HCT116 (cell line): ENCODE measurements around the gene IGFBPL1. TPM values are rescaled to one million over a fixed set of nuclear protein-coding genes. Genes with fewer than 3 reads are reported as not detected.

ENCODE experiments used
- ATAC-seq: fragments of 200-7000 bp; cut with Tn5 transposase; 2 replicates; pipeline ENCODE4 v1.9.1; 2020; ENCODE audit warnings: mild to moderate bottlenecking, moderate library complexity
- BruUV-seq: library from RNA; stranded (reverse); fragments of 400-500 nt; replicated peaks from 2 replicates; lab custom pipeline; 2021; lab: Mats Ljungman, UMichigan
- CTCF ChIA-PET: fragments of 300-600 bp; sonication (Branson Sonifier 250); formaldehyde crosslinking; loops from one replicate; lab custom pipeline; 2021; ENCODE audit warnings: antibody characterized with exemption; lab: Charles Lee
- POLR2A ChIA-PET: fragments of 300-600, 350-600 bp; sonication (Branson Sonifier 250); formaldehyde crosslinking; loops from one replicate; lab custom pipeline; 2021; ENCODE audit warnings: antibody characterized with exemption; lab: Charles Lee
- RAD21 ChIA-PET, 2 experiments: fragments of 300-600 bp; sonication (Branson Sonifier 250); formaldehyde crosslinking; loops; one replicate each; lab custom pipeline; 2023; ENCODE audit warnings: low total read pairs in 2 of 2; ENCODE audit not compliant: uncharacterized antibody in 2 of 2, unreplicated experiment in 2 of 2, low non-redundant PET in 1 of 2; lab: Charles Lee
- DNase-seq: peaks from one replicate; pipeline ENCODE4 v3.0.0-alpha.2; 2010; ENCODE audit warnings: low read depth, low spot score
- H2AFZ ChIP-seq: fragments of 200-600 bp; shearing (Covaris generic), sonication (generic); 2 replicates; pipeline ENCODE4 v1.6.1; 2017; ENCODE audit warnings: low read depth, mixed run types, mixed read lengths, antibody characterized with exemption, low read length; ENCODE audit not compliant: poor library complexity, severe bottlenecking
- H3K27ac ChIP-seq: 2 replicates; pipeline ENCODE4 v1.5.1; 2012; ENCODE audit warnings: low read depth, low read length
- H3K27me3 ChIP-seq: fragments of 200-600 bp; sonication (generic); 2 replicates; pipeline ENCODE4 v1.6.1; 2016; ENCODE audit warnings: mixed run types, low read length, mixed read lengths; ENCODE audit not compliant: insufficient read depth
- H3K36me3 ChIP-seq, 2 experiments: fragments of 200-500 bp in 1 of 2; fragments of 200-600 bp in 1 of 2; sonication (Bioruptor generic) in 1 of 2; sonication (generic) in 1 of 2; 2 replicates each; pipeline versions ENCODE4 v1.5.1 to v1.6.1; 2014 to 2016; ENCODE audit warnings: low read length in 2 of 2, inconsistent platforms in 1 of 2, mixed read lengths in 1 of 2, mixed run types in 1 of 2; ENCODE audit not compliant: insufficient read depth in 2 of 2, control insufficient read depth in 1 of 2
- H3K4me1 ChIP-seq, 2 experiments: fragments of 200-600 bp in 1 of 2; sonication (generic) in 1 of 2; 2 replicates each; pipeline versions ENCODE4 v1.5.1 to v1.6.1; 2012 to 2017; ENCODE audit warnings: low read length in 2 of 2, inconsistent platforms in 1 of 2, mild to moderate bottlenecking in 1 of 2, mixed read lengths in 1 of 2, mixed run types in 1 of 2, moderate library complexity in 1 of 2; ENCODE audit not compliant: insufficient read depth in 2 of 2, control insufficient read depth in 1 of 2
- H3K4me2 ChIP-seq: fragments of 200-600 bp; sonication (generic); 2 replicates; pipeline ENCODE4 v1.6.1; 2017; ENCODE audit warnings: mixed run types, low read length, mixed read lengths
- H3K4me3 ChIP-seq, 2 experiments: fragments of 200-600 bp in 1 of 2; sonication (generic) in 1 of 2; replicated peaks in 1 of 2; 2 replicates each; pipeline ENCODE4 v1.5.1; 2011 to 2016; ENCODE audit warnings: low read length in 2 of 2, control low read depth in 1 of 2, low read depth in 1 of 2, mild to moderate bottlenecking in 1 of 2, mixed read lengths in 1 of 2, mixed run types in 1 of 2
- H3K79me2 ChIP-seq: fragments of 200-600 bp; sonication (generic); 2 replicates; pipeline ENCODE4 v1.6.1; 2017; ENCODE audit warnings: mild to moderate bottlenecking, mixed run types, low read length, moderate library complexity, mixed read lengths; ENCODE audit not compliant: insufficient read depth
- H3K9ac ChIP-seq: fragments of 200-600 bp; sonication (generic); 2 replicates; pipeline ENCODE4 v1.6.1; 2016; ENCODE audit warnings: low read length, mixed read lengths
- H3K9me2 ChIP-seq: fragments of 200-600 bp; sonication (generic), shearing (Covaris generic); 2 replicates; pipeline ENCODE4 v1.6.1; 2017; ENCODE audit warnings: mixed run types, mild to moderate bottlenecking, moderate library complexity; ENCODE audit not compliant: insufficient read depth
- H3K9me3 ChIP-seq, 2 experiments: fragments of 200-500 bp in 1 of 2; fragments of 200-600 bp in 1 of 2; sonication (Bioruptor generic) in 1 of 2; sonication (generic) in 1 of 2; 2 replicates each; pipeline ENCODE4 v1.6.1; 2014 to 2017; ENCODE audit warnings: low read length in 2 of 2, mixed read lengths in 2 of 2, inconsistent platforms in 1 of 2, low read depth in 1 of 2, mild to moderate bottlenecking in 1 of 2, mixed run types in 1 of 2, moderate library complexity in 1 of 2; ENCODE audit not compliant: control insufficient read depth in 1 of 2, insufficient read depth in 1 of 2
- H4K20me1 ChIP-seq: fragments of 200-600 bp; sonication (generic), shearing (Covaris generic); 2 replicates; pipeline ENCODE4 v1.6.1; 2017; ENCODE audit warnings: mixed run types, mild to moderate bottlenecking, moderate library complexity; ENCODE audit not compliant: insufficient read depth
- ATF3 ChIP-seq: IDR thresholded peaks from 2 replicates; pipeline ENCODE4 v1.6.1; 2012
- CBX3 ChIP-seq: IDR thresholded peaks from 2 replicates; pipeline ENCODE4 v1.6.1; 2012; ENCODE audit warnings: low read depth
- CEBPB ChIP-seq: IDR thresholded peaks from 2 replicates; pipeline ENCODE4 v1.6.1; 2012; ENCODE audit warnings: low read depth
- CTCF ChIP-seq, 3 experiments: fragments of 200-600 bp in 1 of 3; sonication (generic) in 1 of 3; IDR thresholded peaks in 2 of 3; conservative IDR thresholded peaks in 1 of 3; 2 replicates each; pipeline ENCODE4 v1.5.1; 2012 to 2017; ENCODE audit warnings: low read depth in 2 of 3, low read length in 2 of 3, antibody characterized with exemption in 1 of 3, borderline replicate concordance in 1 of 3, control low read depth in 1 of 3, mild to moderate bottlenecking in 1 of 3, mixed read lengths in 1 of 3, mixed run types in 1 of 3, moderate library complexity in 1 of 3; ENCODE audit not compliant: insufficient read depth in 1 of 3
- ELF1 ChIP-seq: IDR thresholded peaks from 2 replicates; pipeline ENCODE4 v1.6.1; 2012; ENCODE audit warnings: low read depth, borderline replicate concordance
- JUND ChIP-seq: IDR thresholded peaks from 2 replicates; pipeline ENCODE4 v1.6.1; 2012
- MAX ChIP-seq: IDR thresholded peaks from 2 replicates; pipeline ENCODE4 v1.6.1; 2012
- RAD21 ChIP-seq: IDR thresholded peaks from 2 replicates; pipeline ENCODE4 v1.6.1; 2012; ENCODE audit warnings: low read depth, mild to moderate bottlenecking
- REST ChIP-seq: IDR thresholded peaks from 2 replicates; pipeline ENCODE4 v1.6.1; 2012; ENCODE audit warnings: low read depth
- SIN3A ChIP-seq: IDR thresholded peaks from 2 replicates; pipeline ENCODE4 v1.6.1; 2012; ENCODE audit warnings: low read depth
- SP1 ChIP-seq: IDR thresholded peaks from 2 replicates; pipeline ENCODE4 v1.6.1; 2012; ENCODE audit warnings: low read depth
- SRF ChIP-seq: IDR thresholded peaks from 2 replicates; pipeline ENCODE4 v1.6.1; 2012; ENCODE audit warnings: low read depth
- TCF7L2 ChIP-seq: IDR thresholded peaks from 2 replicates; pipeline ENCODE4 v1.7.0; 2011; ENCODE audit warnings: borderline replicate concordance, inconsistent platforms; ENCODE audit not compliant: insufficient read depth, insufficient read length; ENCODE audit errors: extremely low read depth
- YY1 ChIP-seq: IDR thresholded peaks from 2 replicates; pipeline ENCODE4 v1.6.1; 2011; ENCODE audit warnings: low read length, low read depth, moderate library complexity, mild to moderate bottlenecking; ENCODE audit not compliant: insufficient replicate concordance; ENCODE audit errors: extremely low read depth
- ZFX ChIP-seq: fragments of 450-650 bp; IDR thresholded peaks from 2 replicates; pipeline ENCODE4 v1.6.1; 2017
- ZNF274 ChIP-seq: fragments of 200-500 bp; sonication (Bioruptor generic); IDR thresholded peaks from 2 replicates; pipeline ENCODE4 v1.6.1; 2014; ENCODE audit warnings: mild to moderate bottlenecking, low read depth, low read length, inconsistent platforms
- intact Hi-C: fragments of 100-400 bp; cut with micrococcal nuclease; formaldehyde crosslinking; loops from 2 replicates; pipeline ENCODE4 v1.10.0; 2022
- total RNA-seq: library from RNA; stranded (reverse); gene quantifications from one replicate; pipeline ENCODE4 v1.2.1, GENCODE V29; 2021; ENCODE audit not compliant: unreplicated experiment

Gene IGFBPL1
- total RNA-seq, 1 experiment from 2014 or later = not detected

- POLR2A ChIA-PET = no interaction called here
- peaks cover 44% of the 10 kb centered on the region for H3K79me2 ChIP-seq
- intact Hi-C loops = loop anchor here (10.0 kb wide), 1 partner anchor 912 kb away; the partner anchor contains the start of gene POLR1E
These were observed 27.9 kb downstream of the IGFBPL1 start for GRCh38 chr9:38396371-38396671.

GRCh38 chr9:38395653-38396370 is 28.4 kb downstream of the IGFBPL1 start:
- intact Hi-C loops = loop anchor here (10.0 kb wide), 1 partner anchor 911 kb away; the partner anchor contains the start of gene POLR1E
- CTCF ChIA-PET = no interaction called here
- no peak for TF ChIP-seq REST
- TF ChIP-seq CTCF (IDR thresholded peaks at IDR 0.05 in 2 of 3, conservative IDR thresholded peaks at IDR 0.05 in 1 of 3; ENCODE audit: borderline replicate concordance in 1 of 3, insufficient read depth in 1 of 3, low read depth in 2 of 3, low read length in 2 of 3) = no peak
- no peak for TF ChIP-seq ZNF274
- no peak for TF ChIP-seq SIN3A
- TF ChIP-seq SRF = no peak
- no peak for TF ChIP-seq ELF1
- TF ChIP-seq ZFX = no peak
- no peak for TF ChIP-seq MAX

More at GRCh38 chr9:38396371-38396671, 27.9 kb downstream of the IGFBPL1 start:
- H3K9me2 ChIP-seq = no peaks in the 10 kb centered on the region
- H4K20me1 ChIP-seq = no peaks in the 10 kb centered on the region
- no peak overlapping the region for H3K4me2 ChIP-seq
- no peak overlapping the region for H3K4me3 ChIP-seq
- H3K4me1 ChIP-seq = peaks cover 5 to 13% of the 10 kb centered on the region in 2 experiments; a peak in 3 of 4 replicates
- no peaks in the 10 kb centered on the region for H3K9me3 ChIP-seq
- DNase-seq = no peak
- no peaks in the 10 kb centered on the region for H3K27me3 ChIP-seq
- H2AFZ ChIP-seq = no peak overlapping the region
- no peak for ATAC-seq
- BruUV-seq = no TSS peak
- RAD21 ChIA-PET = no interaction called here
- CTCF ChIA-PET = no interaction called here
- peaks cover 3 to 30% of the 10 kb centered on the region in 2 experiments; a peak in 3 of 4 replicates for H3K36me3 ChIP-seq
- no peak overlapping the region for H3K27ac ChIP-seq
- H3K9ac ChIP-seq = no peak overlapping the region
- TF ChIP-seq SRF (no peak), ATF3 (no peak), YY1 (no peak), SIN3A (no peak), ELF1 (no peak), RAD21 (no peak), TCF7L2 (no peak), JUND (no peak), CEBPB (no peak), SP1 (no peak), CBX3 (no peak)

More at GRCh38 chr9:38395653-38396370, 28.4 kb downstream of the IGFBPL1 start:
- H3K79me2 ChIP-seq = peaks cover 44% of the 10 kb centered on the region
- no peak overlapping the region for H3K9ac ChIP-seq
- H3K4me3 ChIP-seq = no peak overlapping the region
- peaks cover 5 to 13% of the 10 kb centered on the region in 2 experiments; a peak in 3 of 4 replicates for H3K4me1 ChIP-seq
- H3K9me3 ChIP-seq = no peaks in the 10 kb centered on the region
- ChIA-PET RAD21 (no interaction called here), POLR2A (no interaction called here)
- H3K4me2 ChIP-seq = no peak overlapping the region
- H3K27me3 ChIP-seq = no peaks in the 10 kb centered on the region
- no TSS peak for BruUV-seq
- no peaks in the 10 kb centered on the region for H4K20me1 ChIP-seq
- DNase-seq (no peak), ATAC-seq (no peak)
- H3K27ac ChIP-seq = no peak overlapping the region
- H3K36me3 ChIP-seq = peaks cover 3 to 30% of the 10 kb centered on the region in 2 experiments; a peak in 3 of 4 replicates
- no peak overlapping the region for H2AFZ ChIP-seq
- no peaks in the 10 kb centered on the region for H3K9me2 ChIP-seq
